C4-2B (cell line): ENCODE data around the gene TAF13.
"Not testable (repeated sequence)": the region's sequence is repeated elsewhere in the genome, so short reads cannot be mapped to it uniquely, and the experiment has no call there.

Experiments
- ZFX ChIP-seq: fragments of 450-650 bp; IDR thresholded peaks from 2 replicates; pipeline ENCODE4 v1.6.1; 2017
- TF ChIP-seq, protein P1 (sequence below): fragments of 450-650 bp; conservative IDR thresholded peaks from 2 replicates; pipeline ENCODE4 v1.5.1; 2017; ENCODE audit warnings: mild to moderate bottlenecking

- TF ChIP-seq, protein P1, sequence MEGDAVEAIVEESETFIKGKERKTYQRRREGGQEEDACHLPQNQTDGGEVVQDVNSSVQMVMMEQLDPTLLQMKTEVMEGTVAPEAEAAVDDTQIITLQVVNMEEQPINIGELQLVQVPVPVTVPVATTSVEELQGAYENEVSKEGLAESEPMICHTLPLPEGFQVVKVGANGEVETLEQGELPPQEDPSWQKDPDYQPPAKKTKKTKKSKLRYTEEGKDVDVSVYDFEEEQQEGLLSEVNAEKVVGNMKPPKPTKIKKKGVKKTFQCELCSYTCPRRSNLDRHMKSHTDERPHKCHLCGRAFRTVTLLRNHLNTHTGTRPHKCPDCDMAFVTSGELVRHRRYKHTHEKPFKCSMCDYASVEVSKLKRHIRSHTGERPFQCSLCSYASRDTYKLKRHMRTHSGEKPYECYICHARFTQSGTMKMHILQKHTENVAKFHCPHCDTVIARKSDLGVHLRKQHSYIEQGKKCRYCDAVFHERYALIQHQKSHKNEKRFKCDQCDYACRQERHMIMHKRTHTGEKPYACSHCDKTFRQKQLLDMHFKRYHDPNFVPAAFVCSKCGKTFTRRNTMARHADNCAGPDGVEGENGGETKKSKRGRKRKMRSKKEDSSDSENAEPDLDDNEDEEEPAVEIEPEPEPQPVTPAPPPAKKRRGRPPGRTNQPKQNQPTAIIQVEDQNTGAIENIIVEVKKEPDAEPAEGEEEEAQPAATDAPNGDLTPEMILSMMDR = not testable (repeated sequence)
- TF ChIP-seq ZFX = not testable (repeated sequence)
These were observed 23.7 kb downstream of the TAF13 start for GRCh38 chr1:109052145-109052544.
